ENCODE results near the gene SETD2. TPM values are rescaled to one million over a fixed set of nuclear protein-coding genes. Genes with fewer than 3 reads are reported as not detected.

SETD2 gene
- total RNA-seq, 4 donors from 2014 or later = 54.3 to 113 (median 67.9) TPM

DNA sequence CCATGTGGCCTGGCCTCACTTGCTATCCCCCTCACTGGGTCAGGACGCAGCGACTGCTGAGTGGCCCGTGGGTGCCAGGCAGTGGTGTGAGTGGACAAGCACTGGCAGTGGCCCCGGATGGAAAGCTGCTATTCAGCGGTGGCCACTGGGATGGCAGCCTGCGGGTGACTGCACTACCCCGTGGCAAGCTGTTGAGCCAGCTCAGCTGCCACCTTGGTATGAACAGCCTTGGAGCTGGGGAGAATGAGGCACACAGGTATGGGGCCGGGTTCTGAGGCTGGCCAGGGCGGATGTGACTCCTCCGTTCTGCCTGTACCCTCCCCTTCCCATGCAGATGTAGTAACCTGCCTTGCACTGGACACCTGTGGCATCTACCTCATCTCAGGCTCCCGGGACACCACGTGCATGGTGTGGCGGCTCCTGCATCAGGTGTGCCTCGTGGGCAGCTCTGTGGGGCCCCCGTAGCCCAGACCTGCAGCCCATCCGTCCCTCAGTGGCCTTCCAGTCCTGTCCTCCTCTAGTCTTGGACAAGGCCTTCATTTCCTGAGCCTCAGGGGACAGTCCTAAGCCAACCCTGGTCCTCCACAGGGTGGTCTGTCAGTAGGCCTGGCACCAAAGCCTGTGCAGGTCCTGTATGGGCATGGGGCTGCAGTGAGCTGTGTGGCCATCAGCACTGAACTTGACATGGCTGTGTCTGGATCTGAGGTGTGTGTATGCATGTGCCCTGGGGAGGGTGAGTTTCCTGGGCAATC lies 156.3 kb downstream of the SETD2 start:
- in situ Hi-C loops (cut with MboI; ENCODE audit: low pct_ligation_motif_present in 1 of 4, low pct_unique_long_range_greater_than_20kb in 1 of 4, low sequenced_read_pairs in 3 of 4) = loop anchor here in 3 of 4 donors (25.0 kb wide), 2 partner anchors 155 to 295 kb away; partner anchors contain the start of genes PRSS50 (in 2 of the 3), TMIE (in 2 of the 3) and SETD2 (in 1 of the 3)
- Histone ChIP-seq H3K4me3 (no peak overlapping the region), H3K27me3 (no peaks in the 10 kb centered on the region), H3K9me3 (no peaks in the 10 kb centered on the region), H3K36me3 (peaks cover 0 to 6% (median 2%) of the 10 kb centered on the region in 4 donors), H3K4me1 (peaks cover 0 to 10% (median 3%) of the 10 kb centered on the region in 4 donors), H3K27ac (no peak overlapping the region)
- WGBS, 2 donors (ENCODE audit: low coverage in 1 of 2) = 90% methylated on average over 14 of the region's 16 CpGs; no CpG with 5 or more reads in 1 of the 2 donors
- no peak for DNase-seq
- TF ChIP-seq, protein P1, sequence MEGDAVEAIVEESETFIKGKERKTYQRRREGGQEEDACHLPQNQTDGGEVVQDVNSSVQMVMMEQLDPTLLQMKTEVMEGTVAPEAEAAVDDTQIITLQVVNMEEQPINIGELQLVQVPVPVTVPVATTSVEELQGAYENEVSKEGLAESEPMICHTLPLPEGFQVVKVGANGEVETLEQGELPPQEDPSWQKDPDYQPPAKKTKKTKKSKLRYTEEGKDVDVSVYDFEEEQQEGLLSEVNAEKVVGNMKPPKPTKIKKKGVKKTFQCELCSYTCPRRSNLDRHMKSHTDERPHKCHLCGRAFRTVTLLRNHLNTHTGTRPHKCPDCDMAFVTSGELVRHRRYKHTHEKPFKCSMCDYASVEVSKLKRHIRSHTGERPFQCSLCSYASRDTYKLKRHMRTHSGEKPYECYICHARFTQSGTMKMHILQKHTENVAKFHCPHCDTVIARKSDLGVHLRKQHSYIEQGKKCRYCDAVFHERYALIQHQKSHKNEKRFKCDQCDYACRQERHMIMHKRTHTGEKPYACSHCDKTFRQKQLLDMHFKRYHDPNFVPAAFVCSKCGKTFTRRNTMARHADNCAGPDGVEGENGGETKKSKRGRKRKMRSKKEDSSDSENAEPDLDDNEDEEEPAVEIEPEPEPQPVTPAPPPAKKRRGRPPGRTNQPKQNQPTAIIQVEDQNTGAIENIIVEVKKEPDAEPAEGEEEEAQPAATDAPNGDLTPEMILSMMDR (IDR thresholded peaks at IDR 0.05) = no peak
- TF ChIP-seq EP300 (IDR thresholded peaks at IDR 0.05; ENCODE audit: low read depth) (no peak), POLR2A (IDR thresholded peaks at IDR 0.05) (no peak), POLR2AphosphoS5 (IDR thresholded peaks at IDR 0.05) (no peak)
- intact Hi-C loops (cut with DNase I; ENCODE audit: low total_unique reads) = loop anchor here (10.0 kb wide), 1 partner anchor 157 kb away; the partner anchor contains the start of gene SETD2

DNA sequence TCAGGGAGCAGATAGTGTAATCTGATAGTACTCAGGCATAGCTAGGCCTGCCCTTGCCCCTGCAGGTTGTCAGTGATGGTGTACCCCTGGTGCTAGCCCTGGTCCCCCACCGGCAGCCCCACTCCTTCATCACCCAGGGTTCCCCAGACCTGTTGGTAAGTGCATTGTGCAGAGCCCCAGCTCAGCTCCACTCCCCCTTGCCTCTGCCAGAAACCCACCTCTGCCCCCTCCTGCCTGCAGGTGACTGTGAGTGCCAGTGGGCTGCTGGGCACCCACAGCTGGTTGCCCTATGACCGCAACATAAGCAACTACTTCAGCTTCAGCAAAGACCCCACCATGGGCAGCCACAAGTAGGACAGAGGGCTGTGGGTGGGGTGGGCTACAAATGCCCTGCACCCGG lies 156.9 kb downstream of the SETD2 start:
- WGBS, 2 donors (ENCODE audit: low coverage in 1 of 2) = 82% methylated on average over 3 of the region's 3 CpGs; no CpG with 5 or more reads in 1 of the 2 donors
- Histone ChIP-seq H3K4me1 (peaks cover 0 to 10% (median 3%) of the 10 kb centered on the region in 4 donors), H3K27ac (no peak overlapping the region), H3K4me3 (no peak overlapping the region), H3K27me3 (no peaks in the 10 kb centered on the region), H3K36me3 (peaks cover 0 to 13% (median 2%) of the 10 kb centered on the region in 4 donors), H3K9me3 (no peaks in the 10 kb centered on the region)
- no peak for DNase-seq
- intact Hi-C loops (cut with DNase I; ENCODE audit: low total_unique reads) = loop anchor here (10.0 kb wide), 1 partner anchor 158 kb away; the partner anchor contains the start of gene SETD2
- TF ChIP-seq POLR2A (IDR thresholded peaks at IDR 0.05) (no peak), POLR2AphosphoS5 (IDR thresholded peaks at IDR 0.05) (no peak), EP300 (IDR thresholded peaks at IDR 0.05; ENCODE audit: low read depth) (no peak)
- TF ChIP-seq, protein P1 (IDR thresholded peaks at IDR 0.05) = no peak
- in situ Hi-C loops (cut with MboI; ENCODE audit: low pct_ligation_motif_present in 1 of 4, low pct_unique_long_range_greater_than_20kb in 1 of 4, low sequenced_read_pairs in 3 of 4) = loop anchor here in 3 of 4 donors (25.0 kb wide), 2 partner anchors 155 to 295 kb away; partner anchors contain the start of genes PRSS50 (in 2 of the 3), TMIE (in 2 of the 3) and SETD2 (in 1 of the 3)

DNA sequence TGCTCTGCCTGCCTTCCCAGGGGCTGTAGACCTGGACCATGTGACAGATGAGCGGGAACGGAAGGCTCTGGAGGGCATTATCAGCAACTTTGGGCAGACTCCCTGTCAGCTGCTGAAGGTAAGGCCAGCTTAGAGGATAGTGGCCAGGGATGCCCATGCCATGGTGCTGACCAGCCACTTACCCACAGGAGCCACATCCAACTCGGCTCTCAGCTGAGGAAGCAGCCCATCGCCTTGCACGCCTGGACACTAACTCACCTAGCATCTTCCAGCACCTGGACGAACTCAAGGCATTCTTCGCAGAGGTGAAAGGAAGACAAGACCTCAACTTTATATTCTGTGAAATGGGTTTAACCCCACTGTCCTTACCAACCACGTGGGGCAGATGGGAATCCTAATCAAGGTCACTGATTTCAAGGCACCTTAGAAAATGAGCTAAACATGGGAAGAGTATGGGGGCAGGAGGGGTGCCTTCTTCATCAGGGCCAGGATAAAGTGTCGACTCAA lies 157.7 kb downstream of the SETD2 start:
- no peak overlapping the region for H3K4me3 ChIP-seq
- no peak for TF ChIP-seq EP300 (IDR thresholded peaks at IDR 0.05; ENCODE audit: low read depth)
- TF ChIP-seq, protein P1 (IDR thresholded peaks at IDR 0.05) = no peak
- TF ChIP-seq POLR2AphosphoS5 (IDR thresholded peaks at IDR 0.05) = no peak
- in situ Hi-C loops (cut with MboI; ENCODE audit: low pct_ligation_motif_present in 1 of 4, low pct_unique_long_range_greater_than_20kb in 1 of 4, low sequenced_read_pairs in 3 of 4) (loop anchor here in 3 of 4 donors (25.0 kb wide), 2 partner anchors 156 to 294 kb away; partner anchors contain the start of genes PRSS50 (in 2 of the 3), TMIE (in 2 of the 3) and SETD2 (in 1 of the 3)), intact Hi-C loops (cut with DNase I; ENCODE audit: low total_unique reads) (loop anchor here (1.0 to 10.0 kb wide), 2 partner anchors 31 to 159 kb away; partner anchors contain the start of gene SETD2)
- no peaks in the 10 kb centered on the region for H3K9me3 ChIP-seq
- H3K4me1 ChIP-seq = peaks cover 0 to 10% (median 3%) of the 10 kb centered on the region in 4 donors
- 92% methylated on average over 9 of the region's 9 CpGs; no CpG with 5 or more reads in 1 of the 2 donors for WGBS, 2 donors (ENCODE audit: low coverage in 1 of 2)
- no peak overlapping the region for H3K27ac ChIP-seq
- no peak for DNase-seq
- H3K36me3 ChIP-seq = peaks cover 0 to 19% (median 3%) of the 10 kb centered on the region in 4 donors
- H3K27me3 ChIP-seq = no peaks in the 10 kb centered on the region

Measured in transverse colon (tissue), 4 donors.